Sigmoid colon (tissue), 4 donors: Measurements from ENCODE around the gene CMSS1.

Experiments used
- CTCF ChIP-seq, 4 experiments: fragments of 450-650 bp in 3 of 4; fragments of 200-600 bp in 1 of 4; IDR thresholded peaks; one replicate each; pipeline ENCODE4 v1.5.1; 2016 to 2019; ENCODE audit warnings: antibody characterized with exemption in 4 of 4, mild to moderate bottlenecking in 3 of 4, moderate library complexity in 2 of 4
- EP300 ChIP-seq, 4 donors: sonication (generic); formaldehyde crosslinking; IDR thresholded peaks; one replicate each; pipeline ENCODE4 v1.6.1; 2017; ENCODE audit warnings: antibody characterized with exemption in 4 of 4
- POLR2AphosphoS5 ChIP-seq, 4 donors: sonication (generic); formaldehyde crosslinking; IDR thresholded peaks; one replicate each; pipeline ENCODE4 v1.6.1; 2017; ENCODE audit warnings: antibody characterized with exemption in 4 of 4

GRCh38 chr3:100225883-100226282 is 408.2 kb downstream of the CMSS1 start:
- TF ChIP-seq POLR2AphosphoS5 (IDR thresholded peaks at IDR 0.05) (no peak), CTCF (IDR thresholded peaks at IDR 0.05) (no peak), EP300 (IDR thresholded peaks at IDR 0.05) (no peak)
